ENCODE results near the gene SETD2.

DNA sequence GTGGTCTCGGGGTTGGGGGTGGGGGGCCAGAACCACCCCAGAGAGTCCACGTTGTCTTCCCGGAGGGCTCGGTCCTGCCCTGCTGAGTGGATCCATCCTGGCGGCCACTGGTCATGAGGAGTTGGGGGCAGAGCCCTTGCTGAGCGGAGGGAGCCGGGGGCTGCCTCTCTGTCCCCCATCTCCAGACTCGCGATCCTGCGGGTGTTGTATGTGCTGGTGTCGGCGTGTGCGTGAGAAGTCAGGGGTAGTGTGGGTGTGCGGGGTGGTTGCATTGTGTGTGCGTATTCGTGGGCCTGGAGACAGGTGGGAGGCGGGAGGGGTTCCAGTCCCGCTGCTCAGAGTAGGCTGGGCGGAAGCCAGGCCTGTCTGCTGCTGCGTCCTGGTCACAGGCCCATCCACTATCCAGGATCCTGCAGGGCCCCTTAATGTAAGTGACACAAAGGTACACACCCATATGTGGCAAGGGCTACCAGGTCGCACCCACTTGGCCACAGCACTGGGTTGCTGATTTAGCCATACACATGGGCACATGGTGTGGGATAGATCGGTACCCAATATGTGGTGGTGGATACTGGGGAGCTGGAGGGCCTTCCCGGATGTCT is 153.7 kb downstream of the SETD2 start:
- TF ChIP-seq, protein P1, sequence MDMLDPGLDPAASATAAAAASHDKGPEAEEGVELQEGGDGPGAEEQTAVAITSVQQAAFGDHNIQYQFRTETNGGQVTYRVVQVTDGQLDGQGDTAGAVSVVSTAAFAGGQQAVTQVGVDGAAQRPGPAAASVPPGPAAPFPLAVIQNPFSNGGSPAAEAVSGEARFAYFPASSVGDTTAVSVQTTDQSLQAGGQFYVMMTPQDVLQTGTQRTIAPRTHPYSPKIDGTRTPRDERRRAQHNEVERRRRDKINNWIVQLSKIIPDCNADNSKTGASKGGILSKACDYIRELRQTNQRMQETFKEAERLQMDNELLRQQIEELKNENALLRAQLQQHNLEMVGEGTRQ (IDR thresholded peaks at IDR 0.05; ENCODE audit: low read length), result no peak
- TF ChIP-seq SP1 (IDR thresholded peaks at IDR 0.05; ENCODE audit: low read depth, low read length) (no peak), EP300 (IDR thresholded peaks at IDR 0.05; ENCODE audit: borderline replicate concordance in 1 of 2, low read depth in 2 of 2, low read length in 2 of 2) (no peak), POLR2AphosphoS5 (IDR thresholded peaks at IDR 0.05; ENCODE audit: low read depth, low read length) (no peak), POLR2A (IDR thresholded peaks at IDR 0.05; ENCODE audit: control extremely low read depth in 1 of 2, low read depth in 2 of 2, low read length in 2 of 2) (no peak), RFX5 (IDR thresholded peaks at IDR 0.05; ENCODE audit: borderline replicate concordance, low read depth, low read length) (no peak), NANOG (IDR thresholded peaks at IDR 0.05; ENCODE audit: insufficient read depth, low read depth, low read length, poor library complexity, severe bottlenecking) (no peak), EZH2 (IDR thresholded peaks at IDR 0.05; ENCODE audit: low read depth, low read length, severe bottlenecking) (no peak)
- TF ChIP-seq, protein P2, sequence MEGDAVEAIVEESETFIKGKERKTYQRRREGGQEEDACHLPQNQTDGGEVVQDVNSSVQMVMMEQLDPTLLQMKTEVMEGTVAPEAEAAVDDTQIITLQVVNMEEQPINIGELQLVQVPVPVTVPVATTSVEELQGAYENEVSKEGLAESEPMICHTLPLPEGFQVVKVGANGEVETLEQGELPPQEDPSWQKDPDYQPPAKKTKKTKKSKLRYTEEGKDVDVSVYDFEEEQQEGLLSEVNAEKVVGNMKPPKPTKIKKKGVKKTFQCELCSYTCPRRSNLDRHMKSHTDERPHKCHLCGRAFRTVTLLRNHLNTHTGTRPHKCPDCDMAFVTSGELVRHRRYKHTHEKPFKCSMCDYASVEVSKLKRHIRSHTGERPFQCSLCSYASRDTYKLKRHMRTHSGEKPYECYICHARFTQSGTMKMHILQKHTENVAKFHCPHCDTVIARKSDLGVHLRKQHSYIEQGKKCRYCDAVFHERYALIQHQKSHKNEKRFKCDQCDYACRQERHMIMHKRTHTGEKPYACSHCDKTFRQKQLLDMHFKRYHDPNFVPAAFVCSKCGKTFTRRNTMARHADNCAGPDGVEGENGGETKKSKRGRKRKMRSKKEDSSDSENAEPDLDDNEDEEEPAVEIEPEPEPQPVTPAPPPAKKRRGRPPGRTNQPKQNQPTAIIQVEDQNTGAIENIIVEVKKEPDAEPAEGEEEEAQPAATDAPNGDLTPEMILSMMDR (IDR thresholded peaks at IDR 0.05; ENCODE audit: control extremely low read depth in 1 of 3, insufficient read depth in 1 of 3, low read depth in 1 of 3, low read length in 3 of 3), result no peak

All from H1 (cell line).